ENCODE data around the gene COMMD2. TPM values are rescaled to one million over a fixed set of nuclear protein-coding genes. Genes with fewer than 3 reads are reported as not detected.
A peak's percentile ranks its signal among the peaks of the same experiment; 100 is the strongest.

COMMD2 gene
- total RNA-seq, 6 experiments from 2014 or later, result 11.0 to 17.7 (median 14.0) TPM

GRCh38 chr3:149723781-149724180 lies 28.5 kb downstream of the COMMD2 start:
- TF ChIP-seq POLR2A (IDR thresholded peaks at IDR 0.05), result no peak
- TF ChIP-seq, protein P1, sequence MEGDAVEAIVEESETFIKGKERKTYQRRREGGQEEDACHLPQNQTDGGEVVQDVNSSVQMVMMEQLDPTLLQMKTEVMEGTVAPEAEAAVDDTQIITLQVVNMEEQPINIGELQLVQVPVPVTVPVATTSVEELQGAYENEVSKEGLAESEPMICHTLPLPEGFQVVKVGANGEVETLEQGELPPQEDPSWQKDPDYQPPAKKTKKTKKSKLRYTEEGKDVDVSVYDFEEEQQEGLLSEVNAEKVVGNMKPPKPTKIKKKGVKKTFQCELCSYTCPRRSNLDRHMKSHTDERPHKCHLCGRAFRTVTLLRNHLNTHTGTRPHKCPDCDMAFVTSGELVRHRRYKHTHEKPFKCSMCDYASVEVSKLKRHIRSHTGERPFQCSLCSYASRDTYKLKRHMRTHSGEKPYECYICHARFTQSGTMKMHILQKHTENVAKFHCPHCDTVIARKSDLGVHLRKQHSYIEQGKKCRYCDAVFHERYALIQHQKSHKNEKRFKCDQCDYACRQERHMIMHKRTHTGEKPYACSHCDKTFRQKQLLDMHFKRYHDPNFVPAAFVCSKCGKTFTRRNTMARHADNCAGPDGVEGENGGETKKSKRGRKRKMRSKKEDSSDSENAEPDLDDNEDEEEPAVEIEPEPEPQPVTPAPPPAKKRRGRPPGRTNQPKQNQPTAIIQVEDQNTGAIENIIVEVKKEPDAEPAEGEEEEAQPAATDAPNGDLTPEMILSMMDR (IDR thresholded peaks at IDR 0.05), result no peak
- Histone ChIP-seq H3K27ac (no peak overlapping the region), H3K36me3 (no peaks in the 10 kb centered on the region), H3K9me3 (no peaks in the 10 kb centered on the region), H3K4me1 (no peaks in the 10 kb centered on the region), H3K27me3 (no peaks in the 10 kb centered on the region), H3K4me3 (no peak overlapping the region)
- no peak for DNase-seq
- intact Hi-C loops (cut with DNase I), result no loop called here
- ATAC-seq, result no peak

GRCh38 chr3:149720918-149721317 lies 31.4 kb downstream of the COMMD2 start:
- Histone ChIP-seq H3K36me3 (no peaks in the 10 kb centered on the region), H3K9me3 (no peaks in the 10 kb centered on the region), H3K27me3 (no peaks in the 10 kb centered on the region), H3K27ac (no peak overlapping the region), H3K4me1 (no peaks in the 10 kb centered on the region), H3K4me3 (no peak overlapping the region)
- TF ChIP-seq POLR2A (IDR thresholded peaks at IDR 0.05), result no peak
- TF ChIP-seq, protein P1 (IDR thresholded peaks at IDR 0.05), result no peak
- intact Hi-C loops (cut with DNase I), result no loop called here
- WGBS (ENCODE audit: insufficient coverage, low coverage, low lambda C conversion rate, missing lambda C conversion rate), result 95% methylated on average over 2 of the region's 2 CpGs
- ATAC-seq, result no peak
- DNase-seq, result no peak

DNA sequence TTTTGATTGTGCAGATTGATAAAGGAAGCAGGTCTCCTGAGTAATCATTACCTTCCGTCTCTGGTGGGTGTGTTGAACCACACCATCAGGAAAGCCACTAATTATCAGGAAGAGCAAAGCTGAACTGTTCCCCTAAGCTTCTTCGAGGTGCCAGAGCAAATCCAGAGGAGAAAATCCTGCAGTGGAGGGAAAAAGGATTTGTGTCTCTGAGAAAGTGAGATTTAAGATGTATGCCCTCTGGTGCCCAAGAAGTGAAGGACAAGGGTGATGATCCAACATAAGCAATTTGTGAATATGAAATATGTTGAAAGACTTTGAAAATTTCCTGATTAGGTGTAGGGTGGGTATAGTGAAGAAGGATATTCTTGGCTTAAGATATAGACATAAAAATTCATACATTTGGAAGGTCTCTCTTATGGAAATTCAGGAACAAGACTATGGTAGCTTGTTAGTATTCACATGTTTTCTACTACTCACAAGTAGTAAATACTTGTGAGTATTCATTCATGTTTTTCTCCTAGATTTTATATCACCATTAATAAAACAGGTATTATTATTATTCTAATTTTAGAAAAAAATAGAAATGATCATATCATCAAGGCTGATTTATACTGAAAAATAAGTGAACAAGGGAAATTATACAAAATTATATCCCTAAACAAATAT lies 34.8 kb downstream of the COMMD2 start:
- WGBS (ENCODE audit: insufficient coverage, low coverage, low lambda C conversion rate, missing lambda C conversion rate), result 8% methylated on average over 2 of the region's 2 CpGs
- ATAC-seq, result peak; percentile 87 to 97 (median 90)
- H3K9me3 ChIP-seq, result no peaks in the 10 kb centered on the region
- peak in 1 of 3 donors; percentile 57 for DNase-seq
- no peak overlapping the region for H3K27ac ChIP-seq
- H3K4me1 ChIP-seq, result no peaks in the 10 kb centered on the region
- H3K4me3 ChIP-seq, result peak overlapping the region in 2 of 3 donors; percentile 17 to 24
- H3K36me3 ChIP-seq, result no peaks in the 10 kb centered on the region
- TF ChIP-seq, protein P1 (IDR thresholded peaks at IDR 0.05), result peak; percentile 69 to 85 (median 74)
- TF ChIP-seq POLR2A (IDR thresholded peaks at IDR 0.05), result no peak
- intact Hi-C loops (cut with DNase I), result loop anchor here (10.0 kb wide), 1 partner anchor 203 kb away; no protein-coding TSS in a partner anchor
- H3K27me3 ChIP-seq, result no peaks in the 10 kb centered on the region

DNA sequence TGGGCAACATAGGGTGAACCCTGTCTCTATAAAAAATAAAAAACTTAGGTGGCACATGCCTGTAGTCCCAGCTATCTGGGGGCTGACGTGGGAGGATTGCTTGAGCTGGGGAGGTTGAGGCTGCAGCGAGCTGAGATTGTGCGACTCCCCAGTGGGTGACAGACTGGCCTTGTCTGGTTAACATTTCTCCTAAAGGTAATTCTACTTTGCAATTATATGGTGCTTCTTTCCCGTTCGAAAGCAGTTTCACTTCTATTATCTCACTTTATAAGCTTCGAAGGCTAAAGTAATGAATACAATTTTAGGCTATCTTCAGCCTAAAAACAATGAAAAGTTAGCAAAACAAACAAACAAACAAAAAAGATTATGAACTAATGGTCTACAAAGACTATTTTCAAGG lies 35.3 kb downstream of the COMMD2 start:
- Histone ChIP-seq H3K4me3 (peak overlapping the region in 2 of 3 donors; percentile 17 to 24), H3K27ac (no peak overlapping the region), H3K36me3 (no peaks in the 10 kb centered on the region), H3K9me3 (no peaks in the 10 kb centered on the region), H3K4me1 (no peaks in the 10 kb centered on the region), H3K27me3 (no peaks in the 10 kb centered on the region)
- ATAC-seq, result peak in 3 of 4 donors; percentile 37 to 64 (median 43)
- TF ChIP-seq, protein P1 (IDR thresholded peaks at IDR 0.05), result no peak
- TF ChIP-seq POLR2A (IDR thresholded peaks at IDR 0.05), result no peak
- no peak for DNase-seq
- 22% methylated on average over 6 of the region's 6 CpGs for WGBS (ENCODE audit: insufficient coverage, low coverage, low lambda C conversion rate, missing lambda C conversion rate)
- intact Hi-C loops (cut with DNase I), result loop anchor here (10.0 kb wide), 1 partner anchor 202 kb away; no protein-coding TSS in a partner anchor

All from right lobe of liver (tissue), 6 donors.